Activated CD8-positive, alpha-beta memory T cell treated with anti-CD3 and anti-CD28 coated beads for 4 hours (primary cell): Measurements from ENCODE around the gene DNAAF8.

ENCODE experiments used
- DNase-seq, 2 donors: peaks; one replicate each; pipeline ENCODE4 v3.0.0-alpha.2; 2020; ENCODE audit warnings: low read depth in 2 of 2

DNAAF8 gene

GRCh38 chr16:4695473-4696171, 38.7 kb upstream of the DNAAF8 start:
- DNase-seq: no peak

- DNase-seq: no peak
These were observed 38.0 kb upstream of the DNAAF8 start for GRCh38 chr16:4696172-4696904.

GRCh38 chr16:4696905-4697847, 37.2 kb upstream of the DNAAF8 start:
- no peak for DNase-seq

GRCh38 chr16:4697848-4698291, 36.5 kb upstream of the DNAAF8 start:
- DNase-seq: no peak

GRCh38 chr16:4698321-4699045, 35.9 kb upstream of the DNAAF8 start:
- DNase-seq: no peak

- DNase-seq: no peak
These were observed 35.2 kb upstream of the DNAAF8 start for GRCh38 chr16:4699046-4699556.

- DNase-seq: no peak
These were observed 33.8 kb upstream of the DNAAF8 start for GRCh38 chr16:4700380-4700996.

- DNase-seq: no peak
These were observed 33.2 kb upstream of the DNAAF8 start for GRCh38 chr16:4700997-4701743.

- DNase-seq: no peak
These were observed 32.4 kb upstream of the DNAAF8 start for GRCh38 chr16:4701791-4702465.

- DNase-seq: no peak
These were observed 31.9 kb upstream of the DNAAF8 start for GRCh38 chr16:4702466-4702808.

GRCh38 chr16:4703906-4704305, 30.4 kb upstream of the DNAAF8 start:
- DNase-seq: no peak

- no peak for DNase-seq
These were observed 29.8 kb upstream of the DNAAF8 start for GRCh38 chr16:4704491-4704890.

GRCh38 chr16:4704913-4705312, 29.4 kb upstream of the DNAAF8 start:
- DNase-seq: no peak

GRCh38 chr16:4706871-4707270, 27.5 kb upstream of the DNAAF8 start:
- no peak for DNase-seq

- DNase-seq: no peak
These were observed 24.9 kb upstream of the DNAAF8 start for GRCh38 chr16:4709481-4709880.

GRCh38 chr16:4713663-4714501, 20.5 kb upstream of the DNAAF8 start:
- DNase-seq: no peak

GRCh38 chr16:4714996-4715395, 19.3 kb upstream of the DNAAF8 start:
- DNase-seq: no peak

GRCh38 chr16:4718466-4718865, 15.9 kb upstream of the DNAAF8 start:
- DNase-seq: no peak
